Measurements from ENCODE around the gene VWF.

Gene VWF

GRCh38 chr12:5988659-5989116 is 135.8 kb downstream of the VWF start:
- H3K4me3 ChIP-seq (replicated peaks; ENCODE audit: insufficient read depth, low read length), result no peak overlapping the region
- no peak overlapping the region for H3K27ac ChIP-seq (replicated peaks)
- peak; percentile 78 for TF ChIP-seq CTCF (IDR thresholded peaks at IDR 0.05; ENCODE audit: insufficient read depth, low read length)
- no peak for TF ChIP-seq POLR2AphosphoS5 (IDR thresholded peaks at IDR 0.05; ENCODE audit: low read depth)
- H3K27me3 ChIP-seq (ENCODE audit: insufficient read depth, poor library complexity, severe bottlenecking), result no peaks in the 10 kb centered on the region
- DNase-seq (ENCODE audit: low read depth in 1 of 2, low spot score in 1 of 2), result peak; percentile 10 to 46

DNA sequence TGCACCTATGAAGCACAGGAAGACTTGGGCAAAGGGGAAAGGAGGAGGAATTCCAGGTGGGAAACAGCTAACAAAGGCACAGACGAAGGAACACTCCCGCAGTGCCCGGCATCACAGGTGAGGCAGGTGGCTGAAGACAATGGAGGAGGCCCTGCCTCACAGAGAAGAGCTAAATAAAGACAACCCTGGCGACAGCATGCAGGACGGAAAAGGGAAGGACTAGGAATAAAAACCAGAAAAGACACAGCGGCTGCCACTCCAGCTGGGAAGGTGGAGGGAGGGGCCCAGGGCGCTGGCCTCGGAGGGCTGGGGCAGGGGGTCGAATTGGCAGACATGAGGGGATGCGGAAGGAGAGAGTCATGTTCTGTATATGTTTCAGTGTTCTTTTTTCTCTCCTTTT is 136.4 kb downstream of the VWF start:
- H3K27ac ChIP-seq (replicated peaks), result no peak overlapping the region

DNA sequence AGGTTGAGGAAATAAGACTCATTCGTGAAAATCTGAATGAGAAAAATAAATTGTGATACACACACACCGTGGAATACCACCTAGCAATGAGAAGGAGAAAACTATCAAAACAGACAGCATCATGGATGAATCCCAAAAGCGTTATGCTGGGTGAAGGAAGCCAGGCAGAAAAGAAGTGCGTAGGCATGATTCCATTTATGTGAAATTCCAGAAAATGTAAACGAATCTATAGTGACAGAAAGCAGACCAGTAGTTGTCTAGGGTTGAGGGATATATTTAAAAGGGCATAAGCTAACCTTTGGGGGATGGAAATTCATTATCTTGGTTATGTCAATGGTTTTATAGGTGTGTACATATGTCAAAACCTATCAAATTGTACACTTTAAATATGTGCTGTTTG is 136.9 kb downstream of the VWF start:
- no peak for DNase-seq (ENCODE audit: low read depth in 1 of 2, low spot score in 1 of 2)
- Histone ChIP-seq H3K27me3 (ENCODE audit: insufficient read depth, poor library complexity, severe bottlenecking) (no peaks in the 10 kb centered on the region), H3K4me3 (replicated peaks; ENCODE audit: insufficient read depth, low read length) (no peak overlapping the region), H3K27ac (replicated peaks) (no peak overlapping the region)
- no peak for TF ChIP-seq POLR2AphosphoS5 (IDR thresholded peaks at IDR 0.05; ENCODE audit: low read depth)
- no peak for TF ChIP-seq SPI1 (IDR thresholded peaks at IDR 0.05; ENCODE audit: borderline replicate concordance, low read depth)
- TF ChIP-seq REST (IDR thresholded peaks at IDR 0.05; ENCODE audit: insufficient replicate concordance, low read depth), result no peak
- no peak for TF ChIP-seq CTCF (IDR thresholded peaks at IDR 0.05; ENCODE audit: insufficient read depth, low read length)
- no peak for TF ChIP-seq GABPA (IDR thresholded peaks at IDR 0.05; ENCODE audit: low read depth)

More for the DNA sequence above, 136.4 kb downstream of the VWF start:
- Histone ChIP-seq H3K27me3 (ENCODE audit: insufficient read depth, poor library complexity, severe bottlenecking) (no peaks in the 10 kb centered on the region), H3K4me3 (replicated peaks; ENCODE audit: insufficient read depth, low read length) (no peak overlapping the region)
- DNase-seq (ENCODE audit: low read depth in 1 of 2, low spot score in 1 of 2), result no peak
- TF ChIP-seq SPI1 (IDR thresholded peaks at IDR 0.05; ENCODE audit: borderline replicate concordance, low read depth) (no peak), REST (IDR thresholded peaks at IDR 0.05; ENCODE audit: insufficient replicate concordance, low read depth) (no peak)

- no peak overlapping the region for H3K27ac ChIP-seq (replicated peaks)
- TF ChIP-seq CTCF (IDR thresholded peaks at IDR 0.05; ENCODE audit: insufficient read depth, low read length) (no peak), SPI1 (IDR thresholded peaks at IDR 0.05; ENCODE audit: borderline replicate concordance, low read depth) (no peak), GABPA (IDR thresholded peaks at IDR 0.05; ENCODE audit: low read depth) (no peak), REST (IDR thresholded peaks at IDR 0.05; ENCODE audit: insufficient replicate concordance, low read depth) (no peak), POLR2AphosphoS5 (IDR thresholded peaks at IDR 0.05; ENCODE audit: low read depth) (no peak)
- no peak for DNase-seq (ENCODE audit: low read depth in 1 of 2, low spot score in 1 of 2)
- no peaks in the 10 kb centered on the region for H3K27me3 ChIP-seq (ENCODE audit: insufficient read depth, poor library complexity, severe bottlenecking)
- no peak overlapping the region for H3K4me3 ChIP-seq (replicated peaks; ENCODE audit: insufficient read depth, low read length)
These were observed 139.0 kb downstream of the VWF start for GRCh38 chr12:5985471-5985870.
